Astrocyte (in vitro differentiated cells and primary cell): ENCODE results near the gene AFF3.

ENCODE experiments used
- EZH2 ChIP-seq: IDR thresholded peaks from 2 replicates; pipeline ENCODE4 v1.6.1; 2012; ENCODE audit warnings: mild to moderate bottlenecking, low read length, inconsistent platforms; ENCODE audit not compliant: insufficient read depth
- TF ChIP-seq, protein P1 (sequence below): IDR thresholded peaks from 2 replicates; pipeline ENCODE4 v1.5.1; 2011; ENCODE audit warnings: low read depth, mild to moderate bottlenecking, inconsistent platforms, low read length, moderate library complexity; ENCODE audit not compliant: insufficient read depth

DNA sequence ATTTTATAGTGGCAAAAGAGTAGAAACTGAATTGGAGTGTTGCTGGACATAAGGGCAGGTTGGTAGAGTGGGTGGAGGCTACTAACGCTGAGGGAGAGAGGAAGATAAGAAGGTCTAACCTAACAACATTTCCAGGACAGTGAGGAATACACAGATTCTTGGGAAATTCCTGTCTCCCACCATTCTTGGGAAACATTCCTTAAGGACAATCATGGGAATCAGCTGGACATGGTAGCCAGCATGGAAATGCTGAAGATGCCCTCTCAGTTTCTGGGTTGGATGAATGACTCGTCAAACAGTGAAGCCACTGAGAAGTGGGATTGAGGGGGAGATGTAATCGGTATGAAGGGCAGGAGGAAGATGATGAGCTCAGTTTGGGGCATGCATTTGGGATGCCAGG, 265.4 kb downstream of the AFF3 start:
- TF ChIP-seq, protein P1, sequence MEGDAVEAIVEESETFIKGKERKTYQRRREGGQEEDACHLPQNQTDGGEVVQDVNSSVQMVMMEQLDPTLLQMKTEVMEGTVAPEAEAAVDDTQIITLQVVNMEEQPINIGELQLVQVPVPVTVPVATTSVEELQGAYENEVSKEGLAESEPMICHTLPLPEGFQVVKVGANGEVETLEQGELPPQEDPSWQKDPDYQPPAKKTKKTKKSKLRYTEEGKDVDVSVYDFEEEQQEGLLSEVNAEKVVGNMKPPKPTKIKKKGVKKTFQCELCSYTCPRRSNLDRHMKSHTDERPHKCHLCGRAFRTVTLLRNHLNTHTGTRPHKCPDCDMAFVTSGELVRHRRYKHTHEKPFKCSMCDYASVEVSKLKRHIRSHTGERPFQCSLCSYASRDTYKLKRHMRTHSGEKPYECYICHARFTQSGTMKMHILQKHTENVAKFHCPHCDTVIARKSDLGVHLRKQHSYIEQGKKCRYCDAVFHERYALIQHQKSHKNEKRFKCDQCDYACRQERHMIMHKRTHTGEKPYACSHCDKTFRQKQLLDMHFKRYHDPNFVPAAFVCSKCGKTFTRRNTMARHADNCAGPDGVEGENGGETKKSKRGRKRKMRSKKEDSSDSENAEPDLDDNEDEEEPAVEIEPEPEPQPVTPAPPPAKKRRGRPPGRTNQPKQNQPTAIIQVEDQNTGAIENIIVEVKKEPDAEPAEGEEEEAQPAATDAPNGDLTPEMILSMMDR: no peak
- no peak for TF ChIP-seq EZH2
